ENCODE measurements around the gene FSTL4.
"Not testable (repeated sequence)": the region's sequence is repeated elsewhere in the genome, so short reads cannot be mapped to it uniquely, and the experiment has no call there.

FSTL4 gene

DNA sequence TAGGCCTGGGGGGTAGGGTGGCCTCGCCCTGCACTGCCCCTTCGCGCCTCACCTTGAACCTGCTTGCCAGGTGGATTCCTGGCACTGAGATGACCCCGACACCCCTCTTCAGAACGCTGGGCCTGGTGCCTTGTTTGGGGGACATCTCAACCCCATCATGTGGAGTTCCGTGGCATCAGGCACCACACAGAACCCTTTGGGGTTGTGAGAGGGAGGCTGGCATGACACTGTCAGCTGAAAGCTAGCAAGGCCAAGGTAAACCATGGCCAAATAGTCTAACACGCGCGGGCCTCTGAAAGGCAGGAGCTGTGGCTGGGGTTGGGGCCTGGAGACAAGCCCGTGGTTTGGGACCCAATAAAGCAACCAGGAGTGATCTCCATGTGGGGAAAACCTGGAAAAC is 163.2 kb downstream of the FSTL4 start:
- Histone ChIP-seq H3K9ac (no peak overlapping the region), H3K4me3 (IDR thresholded peaks at IDR 0.05; ENCODE audit: insufficient read depth, low read depth, low read length) (no peak overlapping the region), H3K4me1 (ENCODE audit: low read depth, poor library complexity, severe bottlenecking) (no peaks in the 10 kb centered on the region), H3K36me3 (ENCODE audit: insufficient read depth) (no peaks in the 10 kb centered on the region), H3K27ac (no peak overlapping the region), H3K79me2 (ENCODE audit: insufficient read depth, low read depth) (no peaks in the 10 kb centered on the region), H3K27me3 (ENCODE audit: insufficient read depth, low read depth) (no peaks in the 10 kb centered on the region), H2AFZ (ENCODE audit: low read depth) (no peak overlapping the region), H4K20me1 (ENCODE audit: insufficient read depth) (no peaks in the 10 kb centered on the region), H3K4me2 (no peak overlapping the region)
- TF ChIP-seq, protein P1, sequence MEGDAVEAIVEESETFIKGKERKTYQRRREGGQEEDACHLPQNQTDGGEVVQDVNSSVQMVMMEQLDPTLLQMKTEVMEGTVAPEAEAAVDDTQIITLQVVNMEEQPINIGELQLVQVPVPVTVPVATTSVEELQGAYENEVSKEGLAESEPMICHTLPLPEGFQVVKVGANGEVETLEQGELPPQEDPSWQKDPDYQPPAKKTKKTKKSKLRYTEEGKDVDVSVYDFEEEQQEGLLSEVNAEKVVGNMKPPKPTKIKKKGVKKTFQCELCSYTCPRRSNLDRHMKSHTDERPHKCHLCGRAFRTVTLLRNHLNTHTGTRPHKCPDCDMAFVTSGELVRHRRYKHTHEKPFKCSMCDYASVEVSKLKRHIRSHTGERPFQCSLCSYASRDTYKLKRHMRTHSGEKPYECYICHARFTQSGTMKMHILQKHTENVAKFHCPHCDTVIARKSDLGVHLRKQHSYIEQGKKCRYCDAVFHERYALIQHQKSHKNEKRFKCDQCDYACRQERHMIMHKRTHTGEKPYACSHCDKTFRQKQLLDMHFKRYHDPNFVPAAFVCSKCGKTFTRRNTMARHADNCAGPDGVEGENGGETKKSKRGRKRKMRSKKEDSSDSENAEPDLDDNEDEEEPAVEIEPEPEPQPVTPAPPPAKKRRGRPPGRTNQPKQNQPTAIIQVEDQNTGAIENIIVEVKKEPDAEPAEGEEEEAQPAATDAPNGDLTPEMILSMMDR (conservative IDR thresholded peaks at IDR 0.05; ENCODE audit: low read depth, low read length): no peak

DNA sequence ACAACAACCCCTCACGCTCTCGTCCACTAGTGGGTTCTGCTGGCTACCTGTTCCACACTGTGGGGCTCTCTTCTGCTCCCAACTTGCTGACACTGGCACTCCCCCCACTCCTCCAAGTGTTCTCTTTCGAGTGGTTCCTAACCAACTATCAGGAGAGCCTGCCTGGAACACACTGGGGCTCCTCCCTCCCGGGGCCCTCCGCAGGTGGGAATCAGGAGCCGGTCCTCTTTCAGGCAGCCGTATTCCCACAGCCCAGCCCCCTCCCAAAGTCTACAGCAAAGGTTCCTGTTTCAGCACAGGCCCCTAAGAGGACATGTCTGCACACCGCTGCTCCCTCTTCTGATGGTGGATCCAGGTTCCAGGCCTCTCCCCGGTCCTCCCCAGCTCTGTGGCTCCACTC is 165.9 kb downstream of the FSTL4 start:
- Histone ChIP-seq H3K4me1 (ENCODE audit: low read depth, poor library complexity, severe bottlenecking) (no peaks in the 10 kb centered on the region), H3K79me2 (ENCODE audit: insufficient read depth, low read depth) (no peaks in the 10 kb centered on the region), H3K27me3 (ENCODE audit: insufficient read depth, low read depth) (no peaks in the 10 kb centered on the region), H3K9ac (no peak overlapping the region), H4K20me1 (ENCODE audit: insufficient read depth) (no peaks in the 10 kb centered on the region), H2AFZ (ENCODE audit: low read depth) (no peak overlapping the region), H3K27ac (no peak overlapping the region), H3K36me3 (ENCODE audit: insufficient read depth) (no peaks in the 10 kb centered on the region), H3K4me3 (IDR thresholded peaks at IDR 0.05; ENCODE audit: insufficient read depth, low read depth, low read length) (no peak overlapping the region), H3K4me2 (no peak overlapping the region)
- TF ChIP-seq, protein P1 (conservative IDR thresholded peaks at IDR 0.05; ENCODE audit: low read depth, low read length): no peak

DNA sequence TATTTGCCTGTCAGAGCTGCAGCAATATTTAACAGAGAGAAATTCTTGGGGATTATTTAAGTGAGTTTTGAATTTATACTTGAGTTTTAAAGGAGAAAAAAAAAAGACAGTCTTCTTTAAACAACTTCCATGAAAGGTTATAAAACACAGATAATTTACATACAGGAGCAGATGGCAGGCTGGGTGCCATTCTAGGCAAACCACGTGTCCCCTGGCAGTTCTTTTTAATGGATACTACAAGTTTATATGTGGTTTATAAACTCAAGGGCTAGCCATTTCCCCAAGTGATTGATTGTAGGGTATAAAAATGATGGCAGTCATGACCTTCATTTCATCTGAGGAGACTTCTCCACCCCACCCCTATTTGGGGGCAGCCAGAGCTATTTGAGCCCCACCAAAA is 166.6 kb downstream of the FSTL4 start:
- Histone ChIP-seq H2AFZ (ENCODE audit: low read depth) (no peak overlapping the region), H3K9ac (no peak overlapping the region), H3K4me2 (no peak overlapping the region), H3K4me3 (IDR thresholded peaks at IDR 0.05; ENCODE audit: insufficient read depth, low read depth, low read length) (no peak overlapping the region), H3K27me3 (ENCODE audit: insufficient read depth, low read depth) (no peaks in the 10 kb centered on the region), H4K20me1 (ENCODE audit: insufficient read depth) (no peaks in the 10 kb centered on the region), H3K27ac (no peak overlapping the region), H3K4me1 (ENCODE audit: low read depth, poor library complexity, severe bottlenecking) (no peaks in the 10 kb centered on the region), H3K36me3 (ENCODE audit: insufficient read depth) (no peaks in the 10 kb centered on the region), H3K79me2 (ENCODE audit: insufficient read depth, low read depth) (no peaks in the 10 kb centered on the region)
- TF ChIP-seq, protein P1 (conservative IDR thresholded peaks at IDR 0.05; ENCODE audit: low read depth, low read length): no peak

DNA sequence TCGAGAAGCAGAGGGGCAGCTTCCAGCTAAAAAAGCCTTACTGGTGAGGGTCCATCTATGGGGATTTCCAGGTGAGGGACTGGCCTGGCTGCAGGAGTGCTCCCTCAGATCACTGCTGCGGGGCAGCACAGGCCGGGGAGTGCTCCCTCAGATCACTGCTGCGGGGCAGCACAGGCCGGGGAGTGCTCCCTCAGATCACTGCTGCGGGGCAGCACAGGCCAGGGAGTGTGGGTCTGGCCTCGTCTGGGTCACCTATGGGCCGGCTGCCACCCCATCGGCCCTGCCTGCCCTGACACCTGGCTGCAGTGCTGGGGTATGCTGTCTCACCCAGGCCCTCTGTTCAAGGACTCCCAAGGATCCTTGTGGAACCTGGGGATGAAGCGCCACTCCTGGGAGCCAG is 167.1 kb downstream of the FSTL4 start:
- not testable (repeated sequence) for H2AFZ ChIP-seq (ENCODE audit: low read depth); H3K36me3 ChIP-seq (ENCODE audit: insufficient read depth); H3K27me3 ChIP-seq (ENCODE audit: insufficient read depth, low read depth); H3K4me1 ChIP-seq (ENCODE audit: low read depth, poor library complexity, severe bottlenecking); H4K20me1 ChIP-seq (ENCODE audit: insufficient read depth); H3K79me2 ChIP-seq (ENCODE audit: insufficient read depth, low read depth); H3K9ac ChIP-seq; H3K27ac ChIP-seq; H3K4me3 ChIP-seq (IDR thresholded peaks at IDR 0.05; ENCODE audit: insufficient read depth, low read depth, low read length); H3K4me2 ChIP-seq

DNA sequence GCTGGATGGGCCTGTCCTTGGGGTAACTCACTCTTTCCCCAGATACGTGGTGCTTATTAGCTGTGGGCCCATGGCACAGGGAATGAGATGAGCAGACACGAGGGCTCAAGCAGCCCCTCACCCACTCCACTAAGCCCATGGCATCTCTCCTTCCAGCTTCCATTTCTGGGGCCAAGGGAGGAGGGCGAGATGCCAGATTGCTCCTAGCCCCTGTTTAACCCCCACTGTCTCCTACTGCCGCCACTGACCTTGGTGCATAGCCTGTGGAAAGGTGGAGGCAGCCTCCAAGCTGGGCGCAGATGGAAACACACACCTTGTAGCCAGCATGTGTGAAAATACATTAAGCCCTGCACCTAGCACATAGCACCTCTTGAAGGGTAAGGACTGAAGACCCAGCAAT is 167.6 kb downstream of the FSTL4 start:
- no peaks in the 10 kb centered on the region for H3K36me3 ChIP-seq (ENCODE audit: insufficient read depth)
- H3K9ac ChIP-seq: no peak overlapping the region
- no peaks in the 10 kb centered on the region for H4K20me1 ChIP-seq (ENCODE audit: insufficient read depth)
- no peaks in the 10 kb centered on the region for H3K4me1 ChIP-seq (ENCODE audit: low read depth, poor library complexity, severe bottlenecking)
- no peaks in the 10 kb centered on the region for H3K27me3 ChIP-seq (ENCODE audit: insufficient read depth, low read depth)
- TF ChIP-seq, protein P1 (conservative IDR thresholded peaks at IDR 0.05; ENCODE audit: low read depth, low read length): no peak
- H3K79me2 ChIP-seq (ENCODE audit: insufficient read depth, low read depth): no peaks in the 10 kb centered on the region
- H3K4me2 ChIP-seq: no peak overlapping the region
- no peak overlapping the region for H2AFZ ChIP-seq (ENCODE audit: low read depth)
- no peak overlapping the region for H3K27ac ChIP-seq
- H3K4me3 ChIP-seq (IDR thresholded peaks at IDR 0.05; ENCODE audit: insufficient read depth, low read depth, low read length): no peak overlapping the region

All from KMS-11 (cell line).